Measurements from ENCODE around the gene INPP5J.

INPP5J gene

GRCh38 chr22:31123292-31123602 lies 481 bp downstream of the INPP5J start:
- no peak for DNase-seq (ENCODE audit: low read depth in 2 of 2, low spot score in 1 of 2)

GRCh38 chr22:31124290-31124689 lies 1.5 kb downstream of the INPP5J start:
- no peak for DNase-seq (ENCODE audit: low read depth in 2 of 2, low spot score in 1 of 2)

GRCh38 chr22:31124811-31125465 lies 2.2 kb downstream of the INPP5J start:
- no peak for DNase-seq (ENCODE audit: low read depth in 2 of 2, low spot score in 1 of 2)

GRCh38 chr22:31125521-31126117 lies 2.9 kb downstream of the INPP5J start:
- DNase-seq (ENCODE audit: low read depth in 2 of 2, low spot score in 1 of 2), result no peak

GRCh38 chr22:31126128-31126868 lies 3.5 kb downstream of the INPP5J start:
- DNase-seq (ENCODE audit: low read depth in 2 of 2, low spot score in 1 of 2), result no peak

GRCh38 chr22:31126869-31127175 lies 4.1 kb downstream of the INPP5J start:
- no peak for DNase-seq (ENCODE audit: low read depth in 2 of 2, low spot score in 1 of 2)

- no peak for DNase-seq (ENCODE audit: low read depth in 2 of 2, low spot score in 1 of 2)
These were observed 4.5 kb downstream of the INPP5J start for GRCh38 chr22:31127181-31127772.

GRCh38 chr22:31128156-31128555 lies 5.4 kb downstream of the INPP5J start:
- no peak for DNase-seq (ENCODE audit: low read depth in 2 of 2, low spot score in 1 of 2)

GRCh38 chr22:31130873-31131272 lies 8.1 kb downstream of the INPP5J start:
- DNase-seq (ENCODE audit: low read depth in 2 of 2, low spot score in 1 of 2), result no peak

GRCh38 chr22:31133911-31134310 lies 11.1 kb downstream of the INPP5J start:
- DNase-seq (ENCODE audit: low read depth in 2 of 2, low spot score in 1 of 2), result no peak

- DNase-seq (ENCODE audit: low read depth in 2 of 2, low spot score in 1 of 2), result no peak
These were observed 11.9 kb downstream of the INPP5J start for GRCh38 chr22:31134688-31135087.

- no peak for DNase-seq (ENCODE audit: low read depth in 2 of 2, low spot score in 1 of 2)
These were observed 12.9 kb downstream of the INPP5J start for GRCh38 chr22:31135706-31136105.

GRCh38 chr22:31136155-31136554 lies 13.4 kb downstream of the INPP5J start:
- DNase-seq (ENCODE audit: low read depth in 2 of 2, low spot score in 1 of 2), result no peak

- DNase-seq (ENCODE audit: low read depth in 2 of 2, low spot score in 1 of 2), result no peak
These were observed 13.9 kb downstream of the INPP5J start for GRCh38 chr22:31136711-31137110.

- no peak for DNase-seq (ENCODE audit: low read depth in 2 of 2, low spot score in 1 of 2)
These were observed 15.0 kb downstream of the INPP5J start for GRCh38 chr22:31137721-31138120.

- DNase-seq (ENCODE audit: low read depth in 2 of 2, low spot score in 1 of 2), result no peak
These were observed 15.4 kb downstream of the INPP5J start for GRCh38 chr22:31138126-31138525.

GRCh38 chr22:31139066-31139465 lies 16.3 kb downstream of the INPP5J start:
- DNase-seq (ENCODE audit: low read depth in 2 of 2, low spot score in 1 of 2), result no peak

GRCh38 chr22:31139866-31140716 lies 17.3 kb downstream of the INPP5J start, which contains the start of gene PLA2G3:
TSS of gene PLA2G3 (minus strand) at chr22:31140508. CDS start at chr22:31140354, 154 bp downstream.
- DNase-seq (ENCODE audit: low read depth in 2 of 2, low spot score in 1 of 2), result no peak

GRCh38 chr22:31140746-31141145 lies 18.0 kb downstream of the INPP5J start:
- no peak for DNase-seq (ENCODE audit: low read depth in 2 of 2, low spot score in 1 of 2)

GRCh38 chr22:31141551-31141950 lies 18.8 kb downstream of the INPP5J start:
- DNase-seq (ENCODE audit: low read depth in 2 of 2, low spot score in 1 of 2), result no peak

- DNase-seq (ENCODE audit: low read depth in 2 of 2, low spot score in 1 of 2), result no peak
These were observed 19.5 kb downstream of the INPP5J start for GRCh38 chr22:31142285-31142684.

All from stimulated activated CD8-positive, alpha-beta memory T cell treated with anti-CD3 and anti-CD28 coated beads, Interleukin-4, amount 100 ng/mL, for 4 hours (primary cell).